HCT116 (cell line): Measurements from ENCODE around the gene KIFC3. TPM values are rescaled to one million over a fixed set of nuclear protein-coding genes. Genes with fewer than 3 reads are reported as not detected.
"Not testable (repeated sequence)": the region's sequence is repeated elsewhere in the genome, so short reads cannot be mapped to it uniquely, and the experiment has no call there.

ENCODE experiments used
- ATAC-seq: fragments of 200-7000 bp; cut with Tn5 transposase; 2 replicates; pipeline ENCODE4 v1.9.1; 2020; ENCODE audit warnings: mild to moderate bottlenecking, moderate library complexity
- BruUV-seq: library from RNA; stranded (reverse); fragments of 400-500 nt; replicated peaks from 2 replicates; lab custom pipeline; 2021; lab: Mats Ljungman, UMichigan
- CTCF ChIA-PET: fragments of 300-600 bp; sonication (Branson Sonifier 250); formaldehyde crosslinking; loops from one replicate; lab custom pipeline; 2021; ENCODE audit warnings: antibody characterized with exemption; lab: Charles Lee
- POLR2A ChIA-PET: fragments of 300-600, 350-600 bp; sonication (Branson Sonifier 250); formaldehyde crosslinking; loops from one replicate; lab custom pipeline; 2021; ENCODE audit warnings: antibody characterized with exemption; lab: Charles Lee
- RAD21 ChIA-PET, 2 experiments: fragments of 300-600 bp; sonication (Branson Sonifier 250); formaldehyde crosslinking; loops; one replicate each; lab custom pipeline; 2023; ENCODE audit warnings: low total read pairs in 2 of 2; ENCODE audit not compliant: uncharacterized antibody in 2 of 2, unreplicated experiment in 2 of 2, low non-redundant PET in 1 of 2; lab: Charles Lee
- DNase-seq: peaks from one replicate; pipeline ENCODE4 v3.0.0-alpha.2; 2010; ENCODE audit warnings: low read depth, low spot score
- H2AFZ ChIP-seq: fragments of 200-600 bp; shearing (Covaris generic), sonication (generic); 2 replicates; pipeline ENCODE4 v1.6.1; 2017; ENCODE audit warnings: low read depth, mixed run types, mixed read lengths, antibody characterized with exemption, low read length; ENCODE audit not compliant: poor library complexity, severe bottlenecking
- H3K27ac ChIP-seq: 2 replicates; pipeline ENCODE4 v1.5.1; 2012; ENCODE audit warnings: low read depth, low read length
- H3K27me3 ChIP-seq: fragments of 200-600 bp; sonication (generic); 2 replicates; pipeline ENCODE4 v1.6.1; 2016; ENCODE audit warnings: mixed run types, low read length, mixed read lengths; ENCODE audit not compliant: insufficient read depth
- H3K36me3 ChIP-seq, 2 experiments: fragments of 200-500 bp in 1 of 2; fragments of 200-600 bp in 1 of 2; sonication (Bioruptor generic) in 1 of 2; sonication (generic) in 1 of 2; 2 replicates each; pipeline versions ENCODE4 v1.5.1 to v1.6.1; 2014 to 2016; ENCODE audit warnings: low read length in 2 of 2, inconsistent platforms in 1 of 2, mixed read lengths in 1 of 2, mixed run types in 1 of 2; ENCODE audit not compliant: insufficient read depth in 2 of 2, control insufficient read depth in 1 of 2
- H3K4me1 ChIP-seq, 2 experiments: fragments of 200-600 bp in 1 of 2; sonication (generic) in 1 of 2; 2 replicates each; pipeline versions ENCODE4 v1.5.1 to v1.6.1; 2012 to 2017; ENCODE audit warnings: low read length in 2 of 2, inconsistent platforms in 1 of 2, mild to moderate bottlenecking in 1 of 2, mixed read lengths in 1 of 2, mixed run types in 1 of 2, moderate library complexity in 1 of 2; ENCODE audit not compliant: insufficient read depth in 2 of 2, control insufficient read depth in 1 of 2
- H3K4me2 ChIP-seq: fragments of 200-600 bp; sonication (generic); 2 replicates; pipeline ENCODE4 v1.6.1; 2017; ENCODE audit warnings: mixed run types, low read length, mixed read lengths
- H3K4me3 ChIP-seq, 2 experiments: fragments of 200-600 bp in 1 of 2; sonication (generic) in 1 of 2; replicated peaks in 1 of 2; 2 replicates each; pipeline ENCODE4 v1.5.1; 2011 to 2016; ENCODE audit warnings: low read length in 2 of 2, control low read depth in 1 of 2, low read depth in 1 of 2, mild to moderate bottlenecking in 1 of 2, mixed read lengths in 1 of 2, mixed run types in 1 of 2
- H3K79me2 ChIP-seq: fragments of 200-600 bp; sonication (generic); 2 replicates; pipeline ENCODE4 v1.6.1; 2017; ENCODE audit warnings: mild to moderate bottlenecking, mixed run types, low read length, moderate library complexity, mixed read lengths; ENCODE audit not compliant: insufficient read depth
- H3K9ac ChIP-seq: fragments of 200-600 bp; sonication (generic); 2 replicates; pipeline ENCODE4 v1.6.1; 2016; ENCODE audit warnings: low read length, mixed read lengths
- H3K9me2 ChIP-seq: fragments of 200-600 bp; sonication (generic), shearing (Covaris generic); 2 replicates; pipeline ENCODE4 v1.6.1; 2017; ENCODE audit warnings: mixed run types, mild to moderate bottlenecking, moderate library complexity; ENCODE audit not compliant: insufficient read depth
- H3K9me3 ChIP-seq, 2 experiments: fragments of 200-500 bp in 1 of 2; fragments of 200-600 bp in 1 of 2; sonication (Bioruptor generic) in 1 of 2; sonication (generic) in 1 of 2; 2 replicates each; pipeline ENCODE4 v1.6.1; 2014 to 2017; ENCODE audit warnings: low read length in 2 of 2, mixed read lengths in 2 of 2, inconsistent platforms in 1 of 2, low read depth in 1 of 2, mild to moderate bottlenecking in 1 of 2, mixed run types in 1 of 2, moderate library complexity in 1 of 2; ENCODE audit not compliant: control insufficient read depth in 1 of 2, insufficient read depth in 1 of 2
- H4K20me1 ChIP-seq: fragments of 200-600 bp; sonication (generic), shearing (Covaris generic); 2 replicates; pipeline ENCODE4 v1.6.1; 2017; ENCODE audit warnings: mixed run types, mild to moderate bottlenecking, moderate library complexity; ENCODE audit not compliant: insufficient read depth
- ELF1 ChIP-seq: IDR thresholded peaks from 2 replicates; pipeline ENCODE4 v1.6.1; 2012; ENCODE audit warnings: low read depth, borderline replicate concordance
- EZH2 ChIP-seq: fragments of 200-600 bp; sonication (generic); IDR thresholded peaks from 2 replicates; pipeline ENCODE4 v1.6.1; 2017; ENCODE audit warnings: antibody characterized with exemption, mixed run types
- EZH2phosphoT487 ChIP-seq: fragments of 200-600 bp; IDR thresholded peaks from 2 replicates; pipeline ENCODE4 v1.6.1; 2018; ENCODE audit warnings: antibody characterized with exemption, borderline replicate concordance
- POLR2AphosphoS5 ChIP-seq: IDR thresholded peaks from 2 replicates; pipeline ENCODE4 v1.6.1; 2011; ENCODE audit warnings: mild to moderate bottlenecking, low read depth, low read length, moderate library complexity
- RAD21 ChIP-seq: IDR thresholded peaks from 2 replicates; pipeline ENCODE4 v1.6.1; 2012; ENCODE audit warnings: low read depth, mild to moderate bottlenecking
- SIN3A ChIP-seq: IDR thresholded peaks from 2 replicates; pipeline ENCODE4 v1.6.1; 2012; ENCODE audit warnings: low read depth
- SRF ChIP-seq: IDR thresholded peaks from 2 replicates; pipeline ENCODE4 v1.6.1; 2012; ENCODE audit warnings: low read depth
- TCF7L2 ChIP-seq: IDR thresholded peaks from 2 replicates; pipeline ENCODE4 v1.7.0; 2011; ENCODE audit warnings: borderline replicate concordance, inconsistent platforms; ENCODE audit not compliant: insufficient read depth, insufficient read length; ENCODE audit errors: extremely low read depth
- ZFX ChIP-seq: fragments of 450-650 bp; IDR thresholded peaks from 2 replicates; pipeline ENCODE4 v1.6.1; 2017
- ZNF274 ChIP-seq: fragments of 200-500 bp; sonication (Bioruptor generic); IDR thresholded peaks from 2 replicates; pipeline ENCODE4 v1.6.1; 2014; ENCODE audit warnings: mild to moderate bottlenecking, low read depth, low read length, inconsistent platforms
- intact Hi-C: fragments of 100-400 bp; cut with micrococcal nuclease; formaldehyde crosslinking; loops from 2 replicates; pipeline ENCODE4 v1.10.0; 2022
- total RNA-seq: library from RNA; stranded (reverse); gene quantifications from one replicate; pipeline ENCODE4 v1.2.1, GENCODE V29; 2021; ENCODE audit not compliant: unreplicated experiment
- TF ChIP-seq, protein P1 (sequence below): IDR thresholded peaks from 2 replicates; pipeline ENCODE4 v1.6.1; 2011; ENCODE audit warnings: mild to moderate bottlenecking, low read length, moderate library complexity; ENCODE audit not compliant: insufficient replicate concordance; ENCODE audit errors: extremely low read depth
- TF ChIP-seq, protein P2 (sequence below): IDR thresholded peaks from 2 replicates; pipeline ENCODE4 v1.6.1; 2012
- TF ChIP-seq, protein P3 (sequence below): IDR thresholded peaks from 2 replicates; pipeline ENCODE4 v1.6.1; 2012; ENCODE audit warnings: low read depth

The KIFC3 gene
- total RNA-seq, 1 experiment from 2014 or later, result 31.9 TPM

DNA sequence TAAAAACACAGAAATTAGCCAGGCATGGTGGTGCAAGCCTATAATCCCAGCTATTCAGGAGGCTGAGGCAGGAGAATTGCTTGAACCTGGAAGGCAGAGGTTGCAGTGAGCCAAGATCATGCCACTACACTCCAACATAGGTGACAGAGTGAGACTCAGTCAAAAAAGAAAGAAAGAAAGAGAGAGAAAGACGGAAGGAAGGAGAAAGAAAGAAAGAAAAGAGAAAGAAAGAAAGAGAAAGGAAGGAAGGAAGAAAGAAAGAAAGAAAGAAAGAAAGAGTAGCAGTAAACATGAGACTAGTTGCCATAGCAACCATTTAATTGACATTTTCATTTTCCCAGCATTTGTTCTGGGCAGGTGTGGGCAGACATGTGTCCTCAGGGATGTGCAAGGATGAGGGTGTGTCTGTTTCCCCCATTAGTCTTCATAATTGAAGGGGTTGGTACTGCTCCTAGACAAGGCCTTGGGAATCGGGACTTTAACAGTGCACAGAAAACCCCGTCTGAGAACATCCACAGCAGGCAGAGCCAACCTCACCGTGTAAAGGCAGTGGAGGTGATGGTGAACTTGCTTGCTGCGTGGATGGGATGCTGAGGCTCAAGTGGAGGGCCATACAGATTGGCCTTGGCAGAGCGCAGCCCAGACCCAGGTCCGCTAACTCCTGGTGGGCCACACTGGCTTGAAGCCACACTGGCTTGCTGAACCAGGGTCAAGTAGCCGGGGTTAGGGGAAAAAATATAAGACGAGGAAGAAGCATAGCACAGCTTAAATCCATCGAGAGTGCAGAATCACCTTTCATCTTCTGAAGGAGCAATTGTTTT, 35.2 kb upstream of the KIFC3 start:
- CTCF ChIA-PET, result no interaction called here
- no peak overlapping the region for H3K27ac ChIP-seq
- POLR2A ChIA-PET, result no interaction called here
- no peak overlapping the region for H3K9ac ChIP-seq
- H3K9me2 ChIP-seq, result no peaks in the 10 kb centered on the region
- H4K20me1 ChIP-seq, result no peaks in the 10 kb centered on the region
- no peak overlapping the region for H2AFZ ChIP-seq
- TF ChIP-seq ELF1 (no peak), TCF7L2 (no peak), SRF (no peak), POLR2AphosphoS5 (no peak), EZH2phosphoT487 (no peak), EZH2 (no peak), ZNF274 (no peak), RAD21 (no peak), SIN3A (no peak), ZFX (no peak)
- TF ChIP-seq, protein P1, sequence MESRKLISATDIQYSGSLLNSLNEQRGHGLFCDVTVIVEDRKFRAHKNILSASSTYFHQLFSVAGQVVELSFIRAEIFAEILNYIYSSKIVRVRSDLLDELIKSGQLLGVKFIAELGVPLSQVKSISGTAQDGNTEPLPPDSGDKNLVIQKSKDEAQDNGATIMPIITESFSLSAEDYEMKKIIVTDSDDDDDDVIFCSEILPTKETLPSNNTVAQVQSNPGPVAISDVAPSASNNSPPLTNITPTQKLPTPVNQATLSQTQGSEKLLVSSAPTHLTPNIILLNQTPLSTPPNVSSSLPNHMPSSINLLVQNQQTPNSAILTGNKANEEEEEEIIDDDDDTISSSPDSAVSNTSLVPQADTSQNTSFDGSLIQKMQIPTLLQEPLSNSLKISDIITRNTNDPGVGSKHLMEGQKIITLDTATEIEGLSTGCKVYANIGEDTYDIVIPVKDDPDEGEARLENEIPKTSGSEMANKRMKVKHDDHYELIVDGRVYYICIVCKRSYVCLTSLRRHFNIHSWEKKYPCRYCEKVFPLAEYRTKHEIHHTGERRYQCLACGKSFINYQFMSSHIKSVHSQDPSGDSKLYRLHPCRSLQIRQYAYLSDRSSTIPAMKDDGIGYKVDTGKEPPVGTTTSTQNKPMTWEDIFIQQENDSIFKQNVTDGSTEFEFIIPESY, result no peak
- TF ChIP-seq, protein P2, sequence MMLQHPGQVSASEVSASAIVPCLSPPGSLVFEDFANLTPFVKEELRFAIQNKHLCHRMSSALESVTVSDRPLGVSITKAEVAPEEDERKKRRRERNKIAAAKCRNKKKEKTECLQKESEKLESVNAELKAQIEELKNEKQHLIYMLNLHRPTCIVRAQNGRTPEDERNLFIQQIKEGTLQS, result no peak
- TF ChIP-seq, protein P3, sequence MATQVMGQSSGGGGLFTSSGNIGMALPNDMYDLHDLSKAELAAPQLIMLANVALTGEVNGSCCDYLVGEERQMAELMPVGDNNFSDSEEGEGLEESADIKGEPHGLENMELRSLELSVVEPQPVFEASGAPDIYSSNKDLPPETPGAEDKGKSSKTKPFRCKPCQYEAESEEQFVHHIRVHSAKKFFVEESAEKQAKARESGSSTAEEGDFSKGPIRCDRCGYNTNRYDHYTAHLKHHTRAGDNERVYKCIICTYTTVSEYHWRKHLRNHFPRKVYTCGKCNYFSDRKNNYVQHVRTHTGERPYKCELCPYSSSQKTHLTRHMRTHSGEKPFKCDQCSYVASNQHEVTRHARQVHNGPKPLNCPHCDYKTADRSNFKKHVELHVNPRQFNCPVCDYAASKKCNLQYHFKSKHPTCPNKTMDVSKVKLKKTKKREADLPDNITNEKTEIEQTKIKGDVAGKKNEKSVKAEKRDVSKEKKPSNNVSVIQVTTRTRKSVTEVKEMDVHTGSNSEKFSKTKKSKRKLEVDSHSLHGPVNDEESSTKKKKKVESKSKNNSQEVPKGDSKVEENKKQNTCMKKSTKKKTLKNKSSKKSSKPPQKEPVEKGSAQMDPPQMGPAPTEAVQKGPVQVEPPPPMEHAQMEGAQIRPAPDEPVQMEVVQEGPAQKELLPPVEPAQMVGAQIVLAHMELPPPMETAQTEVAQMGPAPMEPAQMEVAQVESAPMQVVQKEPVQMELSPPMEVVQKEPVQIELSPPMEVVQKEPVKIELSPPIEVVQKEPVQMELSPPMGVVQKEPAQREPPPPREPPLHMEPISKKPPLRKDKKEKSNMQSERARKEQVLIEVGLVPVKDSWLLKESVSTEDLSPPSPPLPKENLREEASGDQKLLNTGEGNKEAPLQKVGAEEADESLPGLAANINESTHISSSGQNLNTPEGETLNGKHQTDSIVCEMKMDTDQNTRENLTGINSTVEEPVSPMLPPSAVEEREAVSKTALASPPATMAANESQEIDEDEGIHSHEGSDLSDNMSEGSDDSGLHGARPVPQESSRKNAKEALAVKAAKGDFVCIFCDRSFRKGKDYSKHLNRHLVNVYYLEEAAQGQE, result no peak
- no peak overlapping the region for H3K4me3 ChIP-seq
- H3K4me2 ChIP-seq, result no peak overlapping the region
- no peaks in the 10 kb centered on the region for H3K9me3 ChIP-seq
- DNase-seq (no peak), ATAC-seq (no peak)
- H3K27me3 ChIP-seq, result no peaks in the 10 kb centered on the region
- intact Hi-C loops, result no loop called here
- no peaks in the 10 kb centered on the region for H3K36me3 ChIP-seq
- RAD21 ChIA-PET, result no interaction called here
- H3K4me1 ChIP-seq, result peaks cover 4 to 11% of the 10 kb centered on the region in 2 experiments; a peak in 3 of 4 replicates
- no peaks in the 10 kb centered on the region for H3K79me2 ChIP-seq
- BruUV-seq, result no TSS peak

DNA sequence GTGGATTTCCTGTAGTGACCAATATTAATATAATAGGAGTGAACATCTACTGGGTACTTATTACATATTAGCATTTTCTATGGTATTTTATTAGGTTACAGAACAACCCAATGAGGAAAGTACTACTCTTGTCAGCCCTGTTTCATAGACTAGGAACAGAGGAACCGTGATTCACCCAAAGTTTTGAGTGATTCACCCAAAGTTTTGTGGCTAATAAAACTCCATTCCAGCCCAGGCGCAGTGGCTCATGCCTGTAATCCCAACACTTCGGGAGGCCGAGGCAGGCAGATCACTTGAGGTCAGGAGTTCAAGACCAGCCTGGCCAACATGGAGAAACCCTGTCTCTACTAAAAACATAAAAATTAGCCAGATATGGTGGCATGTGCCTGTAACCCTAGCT, 33.1 kb upstream of the KIFC3 start:
- H3K27me3 ChIP-seq, H3K79me2 ChIP-seq, intact Hi-C loops, ATAC-seq, H3K36me3 ChIP-seq, H4K20me1 ChIP-seq, H3K9me3 ChIP-seq, H3K27ac ChIP-seq, BruUV-seq, RAD21 ChIA-PET, CTCF ChIA-PET, DNase-seq, H3K4me3 ChIP-seq, POLR2A ChIA-PET, H3K9ac ChIP-seq, H3K9me2 ChIP-seq: not testable (repeated sequence)
- Histone ChIP-seq H3K4me2 (peak overlapping the region; percentile 47; the same call in 1 of the 2 replicates), H2AFZ (peak overlapping the region; percentile 75), H3K4me1 (peaks cover 4 to 11% of the 10 kb centered on the region in 2 experiments; a peak in 3 of 4 replicates)
